GM12874 (cell line): ENCODE results near the gene TRABD2B.

Experiments
- CTCF ChIP-seq: IDR thresholded peaks from 2 replicates; pipeline ENCODE4 v1.5.1; 2011; ENCODE audit warnings: low read depth, mild to moderate bottlenecking, control low read depth, low read length, moderate library complexity; ENCODE audit not compliant: insufficient read depth

Gene TRABD2B

GRCh38 chr1:47997289-47998200 lies at the start of gene TRABD2B:
Gene TRABD2B (minus strand): TSS chr1:47997385.
- peak; percentile 99 for TF ChIP-seq CTCF

DNA sequence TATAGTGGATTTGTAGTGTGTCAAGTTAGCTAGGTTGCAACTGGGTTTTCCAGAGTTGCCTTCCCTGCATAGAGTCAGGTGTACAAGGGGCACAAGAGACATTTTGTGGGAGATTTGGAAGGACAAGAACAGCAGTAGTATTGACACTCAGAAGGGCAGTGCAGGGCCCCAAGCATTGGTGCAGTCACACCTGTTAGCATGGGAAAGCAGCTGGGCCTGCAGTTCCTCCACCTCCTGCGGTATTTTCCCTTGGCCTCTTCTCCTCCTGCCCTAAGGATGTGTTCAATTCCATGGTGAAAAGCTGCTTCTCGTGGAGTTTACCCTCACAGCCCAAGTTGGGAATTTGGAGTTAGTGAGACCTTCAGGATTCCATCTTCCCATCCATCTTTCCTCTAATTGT lies 47.1 kb upstream of the TRABD2B start:
- no peak for TF ChIP-seq CTCF

- no peak for TF ChIP-seq CTCF
Measured at GRCh38 chr1:48043622-48044021, 46.4 kb upstream of the TRABD2B start.

DNA sequence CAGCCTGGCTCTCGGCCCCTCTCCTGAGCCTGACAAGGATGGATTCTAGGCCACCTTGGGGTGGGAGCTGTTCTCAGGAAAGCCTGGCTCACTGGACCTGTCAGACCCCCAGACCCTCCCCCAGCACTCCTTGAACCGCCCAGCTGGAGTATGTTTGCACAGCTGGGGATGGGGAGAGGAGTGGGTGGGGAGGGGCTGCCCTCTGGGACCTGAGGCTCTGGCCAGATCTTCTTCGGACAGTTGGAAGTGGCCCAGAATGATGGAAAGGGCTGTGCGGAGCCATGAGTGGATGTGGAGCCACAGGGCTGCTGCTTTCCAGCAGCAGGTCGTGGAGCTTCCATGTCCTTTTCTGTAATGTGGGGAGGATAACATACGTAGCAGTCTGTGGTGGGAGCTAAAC lies 43.0 kb upstream of the TRABD2B start:
- TF ChIP-seq CTCF = no peak

DNA sequence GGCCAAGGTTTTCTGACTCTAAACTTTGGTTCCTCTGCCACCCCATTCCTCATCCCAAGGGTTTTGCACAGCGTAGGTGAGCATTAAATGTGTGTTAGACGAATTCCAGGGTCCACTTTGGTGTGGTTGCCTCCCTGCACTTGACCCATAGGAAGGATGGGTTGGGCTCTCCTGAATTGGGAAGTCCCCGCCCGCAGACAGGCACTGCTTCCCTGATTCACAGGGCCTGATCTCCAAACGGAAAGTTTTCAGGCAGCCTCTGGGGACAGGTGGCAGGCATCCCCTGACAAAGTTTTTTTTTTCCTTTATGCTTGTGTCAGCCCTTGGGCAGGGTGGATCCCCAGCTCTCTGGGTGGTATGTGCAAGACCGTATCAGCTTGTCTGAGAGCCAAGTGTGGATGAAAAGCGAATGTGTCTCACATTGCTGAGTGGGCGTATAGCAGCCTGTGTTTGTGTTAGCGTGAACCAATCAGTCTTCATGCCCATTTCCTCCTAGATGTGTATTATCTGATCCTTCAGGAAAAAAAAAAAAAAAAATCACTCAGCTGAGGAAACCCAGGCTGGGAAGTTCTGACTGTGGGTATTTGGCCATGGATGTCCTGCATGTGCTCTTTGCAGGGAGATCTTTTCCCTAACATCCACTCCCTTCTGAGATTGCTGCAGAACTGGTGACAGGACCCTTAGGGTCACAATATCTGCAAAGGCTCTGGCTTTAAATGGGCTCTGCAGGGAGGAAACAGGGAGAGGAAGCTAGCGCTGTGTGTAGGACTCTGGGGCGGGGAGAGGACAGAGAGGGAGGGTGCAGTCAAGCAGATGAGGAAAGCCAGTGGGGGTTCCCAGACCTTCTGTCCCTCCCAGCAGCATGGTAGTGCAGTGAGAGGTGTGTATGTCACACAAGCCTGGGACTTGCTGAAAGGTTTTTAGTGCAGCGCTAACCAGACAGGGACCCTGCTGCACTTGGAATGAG lies 42.2 kb upstream of the TRABD2B start:
- TF ChIP-seq CTCF = no peak

GRCh38 chr1:48038270-48038767 lies 41.1 kb upstream of the TRABD2B start:
- TF ChIP-seq CTCF = no peak
